Measurements from ENCODE around the gene ZFR.

The ZFR gene

GRCh38 chr5:32390819-32391591 lies 53.5 kb downstream of the ZFR start:
- H3K4me3 ChIP-seq (ENCODE audit: low read depth, low read length): no peak overlapping the region
- TF ChIP-seq MYC (IDR thresholded peaks at IDR 0.05; ENCODE audit: low read depth, low read length) (peak; percentile 8; the same call in 1 of the 2 replicates), MAX (IDR thresholded peaks at IDR 0.05; ENCODE audit: low read depth, low read length) (peak; percentile 4; the same call in 1 of the 2 replicates), POLR2A (IDR thresholded peaks at IDR 0.05; ENCODE audit: extremely low read depth, insufficient read length) (no peak)
- peak; percentile 83 for DNase-seq (ENCODE audit: low read depth)

GRCh38 chr5:32388432-32389129 lies 56.0 kb downstream of the ZFR start:
- peak overlapping the region; percentile 54 for H3K4me3 ChIP-seq (ENCODE audit: low read depth, low read length)
- TF ChIP-seq POLR2A (IDR thresholded peaks at IDR 0.05; ENCODE audit: extremely low read depth, insufficient read length): no peak
- 0 out of 2 replicates have a peak, but pooled peaks have one; percentile 12 for TF ChIP-seq MYC (IDR thresholded peaks at IDR 0.05; ENCODE audit: low read depth, low read length)
- DNase-seq (ENCODE audit: low read depth): peak; percentile 84

- DNase-seq (ENCODE audit: low read depth): no peak
- peak overlapping the region; percentile 54 for H3K4me3 ChIP-seq (ENCODE audit: low read depth, low read length)
- no peak for TF ChIP-seq MAX (IDR thresholded peaks at IDR 0.05; ENCODE audit: low read depth, low read length)
These were observed 56.7 kb downstream of the ZFR start for GRCh38 chr5:32387841-32388240.

GRCh38 chr5:32387211-32387610 lies 57.3 kb downstream of the ZFR start:
- TF ChIP-seq POLR2A (IDR thresholded peaks at IDR 0.05; ENCODE audit: extremely low read depth, insufficient read length): no peak
- no peak for TF ChIP-seq MYC (IDR thresholded peaks at IDR 0.05; ENCODE audit: low read depth, low read length)
- no peak for TF ChIP-seq MAX (IDR thresholded peaks at IDR 0.05; ENCODE audit: low read depth, low read length)
- TF ChIP-seq CTCF (IDR thresholded peaks at IDR 0.05; ENCODE audit: low read depth, low read length): no peak
- H3K4me3 ChIP-seq (ENCODE audit: low read depth, low read length): peak overlapping the region; percentile 54
- no peak for DNase-seq (ENCODE audit: low read depth)

GRCh38 chr5:32384621-32385020 lies 59.9 kb downstream of the ZFR start:
- TF ChIP-seq CTCF (IDR thresholded peaks at IDR 0.05; ENCODE audit: low read depth, low read length) (no peak), POLR2A (IDR thresholded peaks at IDR 0.05; ENCODE audit: extremely low read depth, insufficient read length) (no peak), MAX (IDR thresholded peaks at IDR 0.05; ENCODE audit: low read depth, low read length) (no peak), MYC (IDR thresholded peaks at IDR 0.05; ENCODE audit: low read depth, low read length) (no peak)
- DNase-seq (ENCODE audit: low read depth): no peak

GRCh38 chr5:32383586-32383985 lies 61.0 kb downstream of the ZFR start:
- TF ChIP-seq POLR2A (IDR thresholded peaks at IDR 0.05; ENCODE audit: extremely low read depth, insufficient read length): no peak
- TF ChIP-seq MYC (IDR thresholded peaks at IDR 0.05; ENCODE audit: low read depth, low read length): no peak
- TF ChIP-seq CTCF (IDR thresholded peaks at IDR 0.05; ENCODE audit: low read depth, low read length): no peak
- no peak for TF ChIP-seq MAX (IDR thresholded peaks at IDR 0.05; ENCODE audit: low read depth, low read length)
- no peak overlapping the region for H3K4me3 ChIP-seq (ENCODE audit: low read depth, low read length)
- DNase-seq (ENCODE audit: low read depth): no peak

More at GRCh38 chr5:32384621-32385020, 59.9 kb downstream of the ZFR start:
- no peak overlapping the region for H3K4me3 ChIP-seq (ENCODE audit: low read depth, low read length)

GRCh38 chr5:32383065-32383464 lies 61.5 kb downstream of the ZFR start:
- no peak for DNase-seq (ENCODE audit: low read depth)
- TF ChIP-seq CTCF (IDR thresholded peaks at IDR 0.05; ENCODE audit: low read depth, low read length) (no peak), MYC (IDR thresholded peaks at IDR 0.05; ENCODE audit: low read depth, low read length) (no peak), MAX (IDR thresholded peaks at IDR 0.05; ENCODE audit: low read depth, low read length) (no peak)
- H3K4me3 ChIP-seq (ENCODE audit: low read depth, low read length): no peak overlapping the region

Data from NB4 (cell line).